Stimulated activated CD8-positive, alpha-beta memory T cell treated with anti-CD3 and anti-CD28 coated beads, Interleukin-15, amount 100 ng/mL, for 48 hours (primary cell): Measurements from ENCODE around the gene ABLIM3.
"Not testable (repeated sequence)": the region's sequence is repeated elsewhere in the genome, so short reads cannot be mapped to it uniquely, and the experiment has no call there.

Experiments
- DNase-seq, 2 donors: peaks; one replicate each; pipeline ENCODE4 v3.0.0-alpha.2; 2020; ENCODE audit warnings: low read depth in 2 of 2

The ABLIM3 gene

GRCh38 chr5:149187617-149188016 is 46.3 kb downstream of the ABLIM3 start:
- DNase-seq, result not testable (repeated sequence)

DNA sequence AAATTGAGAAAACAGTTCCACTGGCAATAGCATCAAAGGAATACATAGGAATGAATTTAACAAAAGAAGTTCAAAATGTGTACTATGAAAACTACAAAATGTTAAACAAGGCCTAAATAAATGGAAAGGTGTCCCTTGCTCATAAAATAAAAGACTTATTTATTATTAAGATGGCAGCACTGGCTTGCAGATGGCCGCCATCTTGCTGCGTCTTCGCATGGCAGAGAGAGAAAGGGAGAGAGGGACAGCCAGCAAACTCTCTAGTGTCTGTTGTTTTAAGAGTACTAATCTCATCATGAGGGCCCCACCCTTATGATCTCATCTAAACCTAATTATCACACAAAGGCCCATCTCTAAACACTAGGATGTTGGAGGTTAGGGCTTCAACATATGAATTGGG is 47.1 kb downstream of the ABLIM3 start:
- no peak for DNase-seq

GRCh38 chr5:149195337-149195887 is 54.1 kb downstream of the ABLIM3 start:
- DNase-seq, result no peak

DNA sequence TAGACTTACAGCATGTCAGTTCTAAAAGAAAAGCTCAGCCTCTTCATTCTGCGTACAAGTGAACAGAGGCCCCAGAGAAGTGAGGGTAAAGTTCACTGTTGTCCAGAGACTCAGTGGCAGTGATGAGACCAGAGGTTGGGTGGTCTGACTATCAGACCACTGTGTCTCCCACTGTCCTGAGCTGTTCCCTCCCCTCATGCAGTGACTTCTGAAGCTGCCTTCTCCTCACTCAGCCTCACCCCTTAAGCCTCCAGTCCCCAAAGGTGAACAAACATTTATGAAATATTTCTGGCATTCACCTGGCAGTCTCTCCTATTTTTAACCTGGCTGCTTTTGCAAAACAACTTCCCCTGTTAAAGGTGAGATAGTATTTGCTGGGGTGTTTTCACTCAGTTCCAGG is 54.7 kb downstream of the ABLIM3 start:
- DNase-seq, result no peak

DNA sequence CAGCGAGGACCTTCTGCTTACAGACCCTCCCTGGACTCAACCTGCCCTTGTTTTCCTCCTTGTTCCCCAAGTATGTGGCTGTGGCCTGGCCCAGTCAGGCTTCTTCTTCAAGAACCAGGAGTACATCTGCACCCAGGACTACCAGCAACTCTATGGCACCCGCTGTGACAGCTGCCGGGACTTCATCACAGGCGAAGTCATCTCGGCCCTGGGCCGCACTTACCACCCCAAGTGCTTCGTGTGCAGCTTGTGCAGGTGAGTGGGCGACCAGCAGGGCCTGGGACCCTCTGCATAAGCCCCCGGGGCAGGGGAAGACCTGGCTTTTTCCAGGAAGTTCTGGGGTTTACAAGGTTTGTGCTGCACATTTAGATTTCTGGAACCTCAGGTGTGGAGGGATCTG is 56.9 kb downstream of the ABLIM3 start:
- no peak for DNase-seq

GRCh38 chr5:149200355-149200754 is 59.1 kb downstream of the ABLIM3 start:
- no peak for DNase-seq

DNA sequence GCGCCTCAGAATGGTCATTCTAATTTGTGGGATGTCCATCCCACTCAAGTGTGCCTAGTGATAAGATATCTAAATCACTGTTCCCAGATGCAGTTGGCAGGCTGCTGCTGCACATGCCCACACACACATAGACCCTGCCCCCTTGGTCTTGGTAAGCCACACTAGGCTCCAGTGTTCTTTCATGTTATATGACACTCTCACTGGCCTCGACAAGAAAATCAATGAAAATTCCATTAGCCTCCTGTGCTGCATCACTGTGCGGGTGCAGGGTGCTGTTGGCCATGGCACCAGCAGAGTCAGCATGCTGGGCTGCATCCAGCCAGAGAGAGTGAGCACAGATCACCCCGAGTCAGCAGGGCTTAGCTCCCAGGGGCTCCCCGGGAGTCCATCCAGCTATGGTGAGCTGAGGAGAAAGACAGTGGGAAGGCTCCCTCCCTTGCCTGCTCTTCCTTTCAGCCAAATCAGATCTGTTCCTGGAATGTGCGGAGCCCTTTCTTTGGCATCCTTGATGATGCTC is 59.9 kb downstream of the ABLIM3 start:
- no peak for DNase-seq

DNA sequence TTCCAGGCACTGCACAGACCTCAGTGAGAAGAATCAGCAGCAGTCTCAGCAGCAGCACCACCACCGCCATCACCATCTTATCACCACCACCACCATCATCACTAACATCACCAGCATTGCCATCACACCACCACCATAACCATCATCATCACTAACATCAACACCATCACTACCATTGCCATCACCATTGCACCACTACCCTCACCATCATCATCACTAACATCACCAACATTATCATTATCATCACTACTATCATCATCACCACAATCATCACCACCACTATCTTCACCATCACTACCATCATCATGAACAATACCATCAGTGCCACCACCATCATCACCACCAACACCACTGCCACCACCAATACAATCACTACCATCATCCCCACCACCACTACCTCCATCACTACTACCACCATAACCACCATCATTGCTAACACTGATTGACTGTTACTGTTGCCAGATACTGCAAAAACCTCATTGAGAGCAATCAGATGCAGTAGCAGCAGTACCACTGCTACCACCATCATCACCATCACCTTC is 61.7 kb downstream of the ABLIM3 start:
- DNase-seq, result no peak

DNA sequence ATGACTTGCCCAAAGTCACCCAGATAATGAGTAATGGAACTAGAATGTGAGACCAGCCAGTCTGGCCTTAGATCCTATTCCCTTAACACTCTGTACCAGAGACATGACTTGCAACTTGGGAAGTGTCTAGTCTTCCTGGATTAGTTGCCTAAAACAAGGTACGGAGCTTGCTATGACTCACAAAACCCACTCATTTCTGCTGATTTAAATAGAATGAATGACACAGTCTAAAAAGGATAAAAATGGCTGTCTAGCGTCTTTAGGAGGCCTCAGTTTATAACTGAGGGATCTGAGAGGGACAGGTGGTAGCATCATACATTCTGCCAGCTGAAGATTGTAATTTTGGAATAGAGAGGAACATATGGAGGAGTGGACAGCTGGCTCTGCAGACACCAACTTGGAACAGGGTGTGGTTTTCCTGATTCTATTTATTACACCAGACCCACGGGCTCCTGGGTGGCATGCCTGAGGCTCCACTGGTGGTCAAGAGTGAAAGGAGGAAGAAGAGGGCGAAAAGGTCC is 62.7 kb downstream of the ABLIM3 start:
- DNase-seq, result no peak

- DNase-seq, result no peak
These were observed 64.6 kb downstream of the ABLIM3 start for GRCh38 chr5:149205625-149206523.

GRCh38 chr5:149206524-149207141 is 65.3 kb downstream of the ABLIM3 start:
- no peak for DNase-seq

DNA sequence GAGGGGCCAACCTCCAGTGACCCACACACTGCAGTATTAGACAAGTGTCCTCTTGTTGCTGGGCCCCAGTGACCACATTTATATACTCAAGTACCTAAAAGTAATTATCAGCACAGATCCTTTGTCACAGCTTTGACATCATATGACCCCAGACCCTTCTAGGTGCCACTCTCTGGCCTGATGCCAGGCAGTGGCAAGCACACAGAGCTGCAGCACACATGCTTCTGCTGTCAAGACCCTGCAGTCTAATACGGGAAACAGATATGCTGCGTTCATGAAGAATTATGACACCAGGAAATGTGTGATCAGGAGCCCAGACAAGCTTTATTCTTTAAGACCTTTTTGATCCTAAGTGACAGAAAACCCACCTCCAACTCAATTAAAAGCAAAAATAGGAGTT is 66.5 kb downstream of the ABLIM3 start:
- DNase-seq, result no peak

- no peak for DNase-seq
These were observed 68.9 kb downstream of the ABLIM3 start for GRCh38 chr5:149210225-149210624.

GRCh38 chr5:149210968-149211490 is 69.7 kb downstream of the ABLIM3 start:
- no peak for DNase-seq

- DNase-seq, result no peak
These were observed 70.3 kb downstream of the ABLIM3 start for GRCh38 chr5:149211566-149211965.

GRCh38 chr5:149212198-149212951 is 71.1 kb downstream of the ABLIM3 start:
- no peak for DNase-seq

GRCh38 chr5:149213264-149213880 is 72.1 kb downstream of the ABLIM3 start:
- DNase-seq, result no peak

GRCh38 chr5:149215478-149216090 is 74.3 kb downstream of the ABLIM3 start:
- no peak for DNase-seq

GRCh38 chr5:149216496-149216895 is 75.2 kb downstream of the ABLIM3 start:
- DNase-seq, result no peak

DNA sequence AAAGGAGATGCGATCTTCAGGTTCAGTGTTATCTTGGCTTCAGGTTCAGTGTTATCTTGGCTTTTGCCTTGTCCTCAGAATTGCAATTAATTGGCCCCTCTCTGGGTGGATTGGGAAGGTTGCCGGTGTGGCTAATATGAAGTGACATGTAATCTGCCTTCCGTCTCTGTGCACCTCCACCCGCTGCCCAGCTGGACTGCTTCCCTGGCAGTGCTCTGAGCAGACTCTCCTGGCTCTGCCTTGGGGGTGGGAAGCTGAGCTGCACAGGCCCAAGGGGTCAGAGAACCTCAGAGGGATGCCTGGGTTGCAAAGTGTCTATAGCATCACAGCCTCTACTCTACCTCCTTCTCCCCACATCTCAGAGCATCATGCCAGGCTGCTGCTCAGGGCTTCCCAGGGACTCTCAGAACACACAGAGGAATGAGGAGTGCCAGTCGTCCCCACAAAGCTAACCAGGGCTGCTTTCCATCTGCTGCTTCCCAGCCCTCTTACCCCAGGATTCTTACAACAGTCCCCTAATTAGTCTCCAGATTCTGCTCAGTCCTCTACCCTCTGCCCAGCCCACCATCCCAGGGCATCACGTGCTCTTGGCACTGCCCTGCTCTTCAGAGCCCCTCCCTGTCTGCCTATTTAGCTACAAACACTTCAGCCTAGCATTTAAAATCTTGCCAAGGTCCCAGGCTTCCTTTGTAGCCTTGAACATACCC is 76.0 kb downstream of the ABLIM3 start:
- DNase-seq, result no peak
